ENCODE results near the gene NSUN3.
A peak's percentile ranks its signal among the peaks of the same experiment; 100 is the strongest.
"Not testable (repeated sequence)": the region's sequence is repeated elsewhere in the genome, so short reads cannot be mapped to it uniquely, and the experiment has no call there.

The NSUN3 gene

DNA sequence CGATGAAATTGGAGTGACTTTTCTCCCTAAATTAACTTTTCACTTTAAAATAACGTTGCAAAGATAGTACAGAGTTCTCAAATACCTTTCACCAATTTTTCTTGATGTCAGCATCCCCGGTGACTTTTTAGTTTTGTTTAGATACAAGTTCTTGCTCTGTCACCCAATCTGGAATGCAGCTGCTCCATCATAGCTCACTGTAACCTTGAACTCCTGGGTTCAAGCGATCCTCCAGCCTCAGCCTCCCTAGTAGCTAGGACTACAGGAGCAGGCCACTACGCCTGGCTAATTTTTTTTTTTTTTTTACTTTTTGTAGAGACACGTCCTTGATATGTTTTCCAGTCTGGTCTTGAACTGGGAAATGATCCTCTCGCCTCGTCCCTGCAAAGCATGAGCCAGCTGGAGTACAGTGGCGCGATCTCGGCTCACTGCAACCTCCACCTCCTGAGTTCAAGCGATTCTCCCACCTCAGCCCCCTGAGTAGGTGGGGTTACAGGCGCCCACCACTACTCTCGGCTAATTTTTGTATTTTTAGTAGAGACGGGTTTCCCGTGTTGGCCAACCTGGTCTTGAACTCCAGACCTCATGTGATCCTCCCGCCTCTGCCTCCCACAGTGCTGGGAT, 747 bp downstream of the NSUN3 start:
- peak overlapping the region; percentile 91 for H3K4me3 Mint-ChIP-seq
- H3K9me3 Mint-ChIP-seq: peaks cover 1% of the 10 kb centered on the region
- peak overlapping the region; percentile 100 for H3K27ac Mint-ChIP-seq
- DNase-seq: no peak
- peaks cover 59% of the 10 kb centered on the region for H3K4me1 Mint-ChIP-seq (ENCODE audit: low read depth)
- peaks cover 83% of the 10 kb centered on the region for H3K36me3 Mint-ChIP-seq (ENCODE audit: low read depth)
- no peaks in the 10 kb centered on the region for H3K27me3 Mint-ChIP-seq

- Mint-ChIP-seq H3K4me3 (peak overlapping the region; percentile 91), H3K4me1 (ENCODE audit: low read depth) (peaks cover 66% of the 10 kb centered on the region), H3K9me3 (peaks cover 1% of the 10 kb centered on the region), H3K36me3 (ENCODE audit: low read depth) (peaks cover 80% of the 10 kb centered on the region), H3K27ac (peak overlapping the region; percentile 100), H3K27me3 (no peaks in the 10 kb centered on the region)
- no peak for DNase-seq
Measured at GRCh38 chr3:94064243-94064860, 1.5 kb downstream of the NSUN3 start.

DNA sequence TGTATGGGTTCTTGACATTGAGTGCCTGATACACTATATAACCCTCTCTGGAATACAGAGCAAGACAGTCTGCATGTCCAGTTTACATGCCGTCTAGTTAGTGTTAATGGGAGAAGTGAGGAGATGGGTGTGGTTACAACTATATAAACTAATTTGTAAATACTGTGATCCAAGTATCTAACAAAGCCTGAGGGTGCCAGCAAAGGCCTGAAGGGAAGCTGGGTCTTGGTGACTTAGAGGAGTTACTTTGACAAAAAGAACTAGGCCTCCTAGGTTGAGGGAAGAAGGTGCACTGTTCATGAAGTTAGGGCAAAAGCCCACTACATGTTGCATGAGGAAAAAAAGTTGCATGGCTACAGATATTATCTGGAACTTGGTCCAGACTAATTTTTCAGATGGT, 2.3 kb downstream of the NSUN3 start:
- Mint-ChIP-seq H3K27me3 (no peaks in the 10 kb centered on the region), H3K27ac (peak overlapping the region; percentile 30)

DNA sequence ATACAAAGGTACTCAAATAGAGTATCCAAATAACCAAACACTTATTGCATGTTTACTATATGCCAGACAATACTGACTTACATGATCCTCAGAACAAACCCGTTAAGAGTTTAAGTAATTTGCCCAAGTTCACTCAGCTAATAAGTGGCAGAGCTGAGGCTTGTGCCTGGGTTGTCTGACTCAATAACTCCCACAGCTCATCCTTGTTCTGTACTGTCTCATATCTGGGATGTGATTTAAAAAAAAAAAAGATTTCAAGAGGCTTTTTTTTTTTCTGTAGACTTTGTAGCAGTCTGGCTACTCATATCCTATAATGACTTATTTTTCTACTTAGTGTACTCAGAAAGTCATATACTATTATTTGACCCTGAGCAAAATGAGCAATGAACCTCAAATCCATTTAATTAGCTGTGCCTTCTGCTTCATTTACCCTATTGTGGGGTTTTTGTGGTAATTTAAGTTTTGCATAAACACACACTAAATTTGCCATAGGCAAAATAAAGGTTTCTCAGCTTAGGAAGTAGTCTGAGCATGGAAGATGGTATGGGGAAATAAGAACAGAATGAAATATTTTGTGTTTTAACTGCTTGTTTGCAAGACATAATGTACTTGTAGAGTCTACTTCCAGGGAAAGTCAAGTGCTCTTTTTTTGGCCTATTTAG, 3.1 kb downstream of the NSUN3 start:
- Mint-ChIP-seq H3K4me3 (no peak overlapping the region), H3K27ac (peak overlapping the region; percentile 82), H3K36me3 (ENCODE audit: low read depth) (peaks cover 75% of the 10 kb centered on the region), H3K27me3 (no peaks in the 10 kb centered on the region), H3K4me1 (ENCODE audit: low read depth) (peaks cover 70% of the 10 kb centered on the region), H3K9me3 (peaks cover 1% of the 10 kb centered on the region)
- no peak for DNase-seq

More for the DNA sequence above, 2.3 kb downstream of the NSUN3 start:
- Mint-ChIP-seq H3K4me3 (peak overlapping the region; percentile 91), H3K4me1 (ENCODE audit: low read depth) (peaks cover 68% of the 10 kb centered on the region), H3K36me3 (ENCODE audit: low read depth) (peaks cover 77% of the 10 kb centered on the region), H3K9me3 (peaks cover 1% of the 10 kb centered on the region)
- DNase-seq: no peak

GRCh38 chr3:94066506-94067500, 3.9 kb downstream of the NSUN3 start:
- Mint-ChIP-seq H3K27me3 (no peaks in the 10 kb centered on the region), H3K4me1 (ENCODE audit: low read depth) (peaks cover 75% of the 10 kb centered on the region), H3K27ac (peak overlapping the region; percentile 82), H3K36me3 (ENCODE audit: low read depth) (peaks cover 81% of the 10 kb centered on the region), H3K4me3 (no peak overlapping the region), H3K9me3 (peaks cover 1% of the 10 kb centered on the region)
- no peak for DNase-seq

GRCh38 chr3:94069194-94069813, 6.4 kb downstream of the NSUN3 start:
- H3K4me1 Mint-ChIP-seq (ENCODE audit: low read depth): peaks cover 83% of the 10 kb centered on the region
- H3K4me3 Mint-ChIP-seq: no peak overlapping the region
- H3K27me3 Mint-ChIP-seq: no peaks in the 10 kb centered on the region
- H3K27ac Mint-ChIP-seq: no peak overlapping the region
- DNase-seq: no peak
- peaks cover 1% of the 10 kb centered on the region for H3K9me3 Mint-ChIP-seq
- H3K36me3 Mint-ChIP-seq (ENCODE audit: low read depth): peaks cover 79% of the 10 kb centered on the region

GRCh38 chr3:94070341-94070911, 7.6 kb downstream of the NSUN3 start:
- H3K4me3 Mint-ChIP-seq: no peak overlapping the region
- H3K4me1 Mint-ChIP-seq (ENCODE audit: low read depth): peaks cover 79% of the 10 kb centered on the region
- peaks cover 1% of the 10 kb centered on the region for H3K9me3 Mint-ChIP-seq
- DNase-seq: no peak
- no peaks in the 10 kb centered on the region for H3K27me3 Mint-ChIP-seq
- peaks cover 79% of the 10 kb centered on the region for H3K36me3 Mint-ChIP-seq (ENCODE audit: low read depth)
- peak overlapping the region; percentile 72 for H3K27ac Mint-ChIP-seq

DNA sequence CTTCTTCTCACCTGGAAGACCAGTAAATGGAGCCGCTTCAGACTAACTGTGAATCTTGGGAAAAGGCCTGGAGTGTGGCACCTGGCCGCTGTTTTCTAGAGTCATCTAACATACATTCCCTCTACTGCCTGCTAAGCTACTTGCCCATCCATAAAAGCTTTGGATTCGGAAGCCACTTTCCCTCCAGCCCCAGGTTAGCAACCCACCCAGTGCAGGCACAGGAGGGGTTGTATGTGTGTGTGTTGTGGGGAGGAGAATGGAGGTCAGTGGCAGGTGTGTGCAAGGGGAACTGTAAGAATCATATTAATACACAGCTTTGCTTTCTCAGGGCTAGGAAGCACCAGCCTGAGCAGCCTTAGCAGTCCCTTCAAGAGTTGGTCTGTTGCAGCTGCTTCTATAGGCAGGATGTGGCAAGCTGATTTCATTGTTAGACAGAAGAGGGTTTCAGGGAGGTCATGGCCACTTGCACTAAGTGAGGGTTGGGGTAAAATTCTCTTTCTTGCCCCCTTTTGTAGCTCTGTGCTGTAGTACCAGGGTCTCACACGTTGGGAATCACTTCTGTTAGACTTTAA, 8.9 kb downstream of the NSUN3 start:
- Mint-ChIP-seq H3K27ac (peak overlapping the region; percentile 50), H3K4me3 (no peak overlapping the region), H3K9me3 (peaks cover 1% of the 10 kb centered on the region), H3K4me1 (ENCODE audit: low read depth) (peaks cover 68% of the 10 kb centered on the region), H3K27me3 (no peaks in the 10 kb centered on the region), H3K36me3 (ENCODE audit: low read depth) (peaks cover 80% of the 10 kb centered on the region)
- no peak for DNase-seq

DNA sequence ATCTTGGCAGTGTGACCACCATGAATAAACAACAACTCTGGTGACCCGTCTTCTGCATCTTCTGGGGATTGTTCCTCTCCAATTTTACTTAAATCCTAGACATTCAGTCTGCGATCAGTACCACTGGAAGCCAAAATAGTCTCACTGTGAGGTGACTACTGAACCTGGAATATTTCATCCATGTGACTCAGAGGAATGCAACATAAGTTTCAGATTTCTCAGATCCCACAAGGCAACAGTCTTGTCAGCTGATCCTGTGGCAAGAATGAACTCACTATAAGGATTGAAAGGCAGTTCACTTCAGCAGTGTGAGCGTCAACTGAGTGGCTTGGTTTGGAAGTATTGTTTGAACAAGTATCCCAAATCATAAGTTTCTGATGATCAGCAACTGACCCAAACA, 13.2 kb downstream of the NSUN3 start:
- H3K9me3 Mint-ChIP-seq: no peaks in the 10 kb centered on the region
- peaks cover 73% of the 10 kb centered on the region for H3K36me3 Mint-ChIP-seq (ENCODE audit: low read depth)
- H3K27me3 Mint-ChIP-seq: no peaks in the 10 kb centered on the region
- no peak overlapping the region for H3K27ac Mint-ChIP-seq
- peaks cover 76% of the 10 kb centered on the region for H3K4me1 Mint-ChIP-seq (ENCODE audit: low read depth)
- H3K4me3 Mint-ChIP-seq: no peak overlapping the region
- no peak for DNase-seq

GRCh38 chr3:94080552-94080951, 17.7 kb downstream of the NSUN3 start:
- H3K27ac Mint-ChIP-seq, H3K4me3 Mint-ChIP-seq, H3K27me3 Mint-ChIP-seq, H3K9me3 Mint-ChIP-seq, DNase-seq: not testable (repeated sequence)
- H3K4me1 Mint-ChIP-seq (ENCODE audit: low read depth): peaks cover 65% of the 10 kb centered on the region
- peaks cover 70% of the 10 kb centered on the region for H3K36me3 Mint-ChIP-seq (ENCODE audit: low read depth)

GRCh38 chr3:94081884-94082283, 19.0 kb downstream of the NSUN3 start:
- no peak for DNase-seq
- Mint-ChIP-seq H3K27me3 (no peaks in the 10 kb centered on the region), H3K4me1 (ENCODE audit: low read depth) (peaks cover 63% of the 10 kb centered on the region), H3K4me3 (no peak overlapping the region), H3K9me3 (no peaks in the 10 kb centered on the region), H3K36me3 (ENCODE audit: low read depth) (peaks cover 69% of the 10 kb centered on the region), H3K27ac (no peak overlapping the region)

GRCh38 chr3:94082391-94082937, 19.6 kb downstream of the NSUN3 start:
- Mint-ChIP-seq H3K27ac (peak overlapping the region; percentile 11), H3K9me3 (no peaks in the 10 kb centered on the region), H3K27me3 (no peaks in the 10 kb centered on the region), H3K4me1 (ENCODE audit: low read depth) (peaks cover 58% of the 10 kb centered on the region), H3K36me3 (ENCODE audit: low read depth) (peaks cover 69% of the 10 kb centered on the region), H3K4me3 (no peak overlapping the region)
- no peak for DNase-seq

DNA sequence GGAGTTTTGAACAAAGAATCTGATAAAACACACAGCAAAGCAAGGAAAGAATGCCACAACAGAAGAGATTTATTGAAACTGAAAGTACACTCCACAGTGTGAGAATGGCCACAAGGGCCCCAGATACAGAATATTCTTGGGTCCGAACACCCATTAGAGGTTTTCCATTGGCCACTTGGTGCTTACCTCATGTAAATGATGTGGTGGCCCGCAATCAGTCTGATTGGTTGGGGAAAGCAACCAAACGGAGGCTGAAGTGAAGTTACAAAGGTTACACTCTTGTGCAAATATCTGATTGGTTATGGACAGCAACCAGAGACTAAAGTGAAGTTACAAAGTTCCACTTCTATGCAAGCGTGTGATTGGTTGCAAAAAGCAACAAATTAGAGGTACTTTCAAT, 20.4 kb downstream of the NSUN3 start:
- no peaks in the 10 kb centered on the region for H3K27me3 Mint-ChIP-seq
- no peaks in the 10 kb centered on the region for H3K9me3 Mint-ChIP-seq
- no peak for DNase-seq
- peaks cover 50% of the 10 kb centered on the region for H3K4me1 Mint-ChIP-seq (ENCODE audit: low read depth)
- peaks cover 69% of the 10 kb centered on the region for H3K36me3 Mint-ChIP-seq (ENCODE audit: low read depth)
- H3K4me3 Mint-ChIP-seq: no peak overlapping the region
- no peak overlapping the region for H3K27ac Mint-ChIP-seq

Measured in activated T-cell treated with anti-CD3 and anti-CD28 coated beads, Interleukin-2, amount 50 U/mL, for 24 hours (primary cell).